Activated CD4-positive, alpha-beta T cell treated with anti-CD3 and anti-CD28 coated beads, Interleukin-2, amount 50 U/mL, for 48 hours (primary cell): ENCODE measurements around the gene PLA2G4C.
A peak's percentile ranks its signal among the peaks of the same experiment; 100 is the strongest.

Experiments
- DNase-seq, 2 experiments: peaks; one replicate each; pipeline ENCODE4 v3.0.0-alpha.2; 2020

Gene PLA2G4C

DNA sequence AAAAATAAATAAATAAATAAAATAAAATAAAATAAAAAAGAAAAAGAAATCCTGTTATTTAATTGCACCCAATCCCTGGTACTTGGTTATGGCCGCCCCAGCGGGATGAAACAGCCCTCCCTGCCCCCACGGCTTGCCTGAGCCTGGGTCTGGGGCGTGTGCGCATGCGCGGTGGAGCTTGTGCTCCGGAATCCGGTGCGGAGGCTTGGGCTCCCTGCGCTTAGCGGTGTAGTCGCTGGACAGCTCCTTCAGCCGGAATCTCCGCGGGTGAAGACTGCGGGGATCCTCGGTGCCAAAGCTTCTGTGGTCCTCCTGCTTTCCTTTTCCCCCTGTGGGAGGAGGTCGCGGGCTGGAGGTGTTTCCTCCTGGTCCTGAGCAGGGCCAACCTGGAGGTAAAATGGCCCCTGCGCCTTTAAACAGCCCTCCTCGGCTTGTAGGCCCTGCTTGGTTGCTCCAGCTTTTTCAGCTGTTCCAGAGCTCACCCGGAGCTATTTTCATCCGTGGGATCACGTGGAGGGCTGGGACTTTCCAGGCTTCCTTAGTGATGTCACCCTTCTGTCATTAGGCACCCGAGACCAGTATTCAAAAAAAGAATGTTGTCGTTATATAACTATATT lies at the start of gene PLA2G4C:
Gene PLA2G4C (minus strand): TSS at position 468 of the 617 bp plus-strand sequence. CDS start 4,288 bp downstream, outside the sequence.
- peak; percentile 88 to 89 for DNase-seq

- DNase-seq: no peak
These were observed 47.7 kb upstream of the PLA2G4C start for GRCh38 chr19:48158210-48158790.

- DNase-seq: no peak
These were observed 43.4 kb upstream of the PLA2G4C start for GRCh38 chr19:48154003-48154402.

- peak; percentile 68 to 74 for DNase-seq
These were observed 41.9 kb upstream of the PLA2G4C start for GRCh38 chr19:48152551-48152950.

- DNase-seq: no peak
These were observed 38.8 kb upstream of the PLA2G4C start for GRCh38 chr19:48149430-48149829.

GRCh38 chr19:48148576-48148975 lies 38.0 kb upstream of the PLA2G4C start:
- no peak for DNase-seq

- DNase-seq: no peak
These were observed 37.1 kb upstream of the PLA2G4C start for GRCh38 chr19:48147597-48148175.

- no peak for DNase-seq
These were observed 28.4 kb upstream of the PLA2G4C start for GRCh38 chr19:48139053-48139452.

DNA sequence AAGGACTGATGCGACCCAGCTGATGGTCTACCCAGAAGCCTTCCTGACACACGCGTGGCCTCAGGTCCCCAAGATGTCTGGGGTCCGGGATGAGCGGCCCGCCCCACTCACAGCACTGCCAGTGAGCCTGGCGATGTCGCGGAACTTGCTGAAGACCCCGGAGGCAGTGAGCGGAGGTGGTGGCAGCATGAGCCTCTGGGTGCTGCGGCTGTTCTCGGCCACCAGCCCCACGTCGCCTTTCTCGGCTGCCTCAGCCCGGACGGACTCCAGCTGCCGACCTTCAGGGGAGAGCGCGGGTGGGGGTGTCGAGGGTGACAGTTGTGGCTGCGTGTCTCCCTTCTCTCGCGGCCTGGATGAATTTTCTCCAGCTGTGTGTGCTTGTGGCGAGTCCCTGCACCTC lies 26.8 kb upstream of the PLA2G4C start:
- no peak for DNase-seq

DNA sequence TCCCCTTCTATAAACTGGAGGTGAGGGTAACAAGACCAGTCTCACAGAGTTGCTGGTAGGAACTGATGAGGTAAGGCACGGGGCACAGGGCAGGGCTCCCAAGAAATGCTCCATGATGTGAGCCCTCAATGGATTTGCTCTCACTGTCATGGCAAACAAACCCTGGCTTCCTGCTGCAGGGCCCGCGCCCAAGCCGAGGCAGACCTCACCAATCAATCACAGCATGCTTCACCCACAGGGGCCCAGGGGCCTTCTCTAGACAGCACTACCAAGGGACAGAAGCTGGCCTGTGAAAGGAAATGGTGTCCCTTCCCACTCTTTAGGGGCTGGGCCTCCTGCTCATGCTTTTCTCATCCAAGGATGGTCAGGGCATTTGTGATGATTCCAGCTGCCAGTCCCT lies 25.9 kb upstream of the PLA2G4C start:
- no peak for DNase-seq

- DNase-seq: peak; percentile 30 to 36
These were observed 24.8 kb upstream of the PLA2G4C start for GRCh38 chr19:48135411-48135810.

GRCh38 chr19:48133094-48133493 lies 22.5 kb upstream of the PLA2G4C start:
- no peak for DNase-seq

DNA sequence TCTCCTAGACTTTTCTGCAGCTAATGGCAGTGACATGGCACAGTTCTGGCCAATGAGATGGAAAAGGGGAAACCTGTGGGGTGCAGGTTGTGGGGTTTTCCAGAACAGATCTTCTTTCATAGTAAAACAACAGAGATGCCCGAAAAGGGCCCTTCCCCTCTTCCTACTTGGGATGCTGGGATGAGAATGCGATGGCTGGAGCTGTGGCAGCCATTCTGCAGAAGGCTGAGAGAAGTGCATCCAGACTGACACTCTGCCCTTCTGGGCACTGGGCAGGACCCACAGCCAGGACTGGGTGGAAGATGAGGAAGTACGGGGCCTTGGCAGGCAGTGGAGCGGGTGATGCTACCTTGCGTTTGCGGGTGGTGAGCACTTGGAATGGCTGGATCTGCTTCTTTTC lies 16.9 kb upstream of the PLA2G4C start:
- DNase-seq: no peak

DNA sequence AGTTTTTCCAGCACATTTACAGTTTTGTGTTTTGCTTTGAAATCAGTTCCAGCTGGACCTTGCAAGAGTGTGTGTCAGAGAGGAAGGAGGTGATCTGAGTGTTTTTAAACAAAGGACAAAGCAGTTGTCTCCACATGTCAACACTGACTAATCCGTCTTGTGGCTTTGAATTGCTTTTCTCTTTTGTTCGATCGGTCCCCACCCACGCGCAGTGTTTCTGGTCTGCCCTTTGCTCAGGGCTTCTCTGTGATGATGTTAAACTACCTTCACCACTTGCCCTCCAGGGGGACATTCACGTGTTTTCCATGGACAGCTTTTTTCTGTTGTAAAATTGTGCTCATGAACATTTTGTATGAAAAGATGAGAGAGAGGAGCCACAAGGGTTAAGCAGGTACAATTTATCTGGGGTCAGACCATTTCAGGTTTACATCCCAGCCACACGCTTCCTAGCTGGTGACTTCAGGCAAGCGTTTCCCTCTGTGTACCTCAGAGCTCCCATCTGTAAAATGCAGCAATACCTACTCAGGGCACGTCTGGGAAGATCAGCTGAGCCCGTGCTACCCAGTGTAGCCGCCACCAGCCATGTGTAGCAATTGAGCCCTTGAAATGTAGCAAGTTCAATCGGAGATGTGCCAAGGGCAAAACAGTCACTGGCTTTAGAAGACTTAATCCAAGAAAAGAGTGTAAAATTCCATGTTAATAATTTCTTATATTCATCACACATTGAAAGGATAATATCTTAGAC lies 13.5 kb upstream of the PLA2G4C start:
- DNase-seq: peak; percentile 54 to 70

DNA sequence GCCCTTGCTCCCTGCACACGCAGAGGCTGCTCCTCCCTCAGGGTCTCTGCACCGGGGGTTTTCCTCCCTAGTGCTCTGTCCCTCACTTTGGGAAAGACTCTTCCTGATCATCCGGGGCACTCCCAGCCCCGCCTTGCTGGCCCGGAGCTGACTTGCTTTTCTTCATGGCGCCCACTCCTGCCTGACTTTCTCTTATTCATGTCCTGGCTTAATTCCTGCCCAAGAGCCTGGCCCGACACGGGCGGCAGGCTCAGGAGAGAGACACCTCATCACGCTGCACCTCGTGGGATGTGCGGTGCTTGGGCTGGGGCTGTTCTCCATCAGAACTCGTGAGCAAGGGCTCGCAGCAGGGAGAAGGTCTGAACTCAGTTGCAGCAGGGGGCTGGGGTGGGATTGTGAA lies 11.8 kb upstream of the PLA2G4C start:
- DNase-seq: no peak

DNA sequence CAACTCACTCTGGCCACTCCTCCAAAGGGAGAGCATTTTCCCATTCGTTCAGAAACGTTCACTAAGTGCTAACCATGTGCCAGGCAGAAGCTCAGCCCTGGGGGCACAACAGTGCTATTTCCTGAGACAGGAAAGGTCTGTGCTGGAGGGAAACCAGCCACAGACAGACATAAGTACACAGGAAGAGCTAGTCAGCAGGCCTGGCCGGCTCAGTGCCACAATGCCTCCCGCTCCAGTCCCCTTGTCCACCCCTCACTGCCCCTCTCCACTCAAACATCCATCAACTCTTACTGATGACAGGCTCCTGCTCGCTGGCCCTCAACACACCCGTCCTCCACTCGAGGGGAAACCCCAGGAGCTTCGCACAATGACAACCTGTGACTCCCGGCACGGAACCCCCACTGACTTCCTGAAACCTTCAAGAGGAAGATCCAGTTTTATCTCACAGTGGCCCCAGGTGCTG lies 11.3 kb upstream of the PLA2G4C start:
- peak in 1 of 2 experiments; percentile 11 for DNase-seq

DNA sequence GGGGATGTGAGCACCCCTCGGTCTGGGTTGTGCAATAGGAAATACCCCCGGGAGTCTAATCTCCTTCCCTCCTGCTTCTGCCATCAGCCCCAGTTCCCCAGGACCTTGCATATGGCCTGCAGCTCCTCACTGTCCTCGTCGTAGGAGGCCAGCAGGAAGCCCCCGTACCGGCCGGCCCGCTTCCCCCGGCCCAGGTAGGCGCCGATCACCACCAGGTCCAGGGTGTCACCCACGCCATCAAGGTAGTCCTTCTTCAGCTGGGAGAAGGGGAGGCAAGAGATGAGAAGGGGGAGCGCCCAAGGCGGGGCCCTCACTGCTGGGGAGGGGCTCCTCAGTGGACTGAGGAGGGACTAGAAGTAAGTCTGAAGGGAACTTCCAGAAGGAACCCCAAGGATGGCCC lies 10.4 kb upstream of the PLA2G4C start:
- no peak for DNase-seq

- no peak for DNase-seq
These were observed 9.9 kb upstream of the PLA2G4C start for GRCh38 chr19:48120505-48120904.

- DNase-seq: no peak
These were observed 7.5 kb upstream of the PLA2G4C start for GRCh38 chr19:48118131-48118517.

GRCh38 chr19:48117515-48118130 lies 7.0 kb upstream of the PLA2G4C start:
- no peak for DNase-seq

- DNase-seq: no peak
These were observed 2.7 kb upstream of the PLA2G4C start for GRCh38 chr19:48113190-48113917.

DNA sequence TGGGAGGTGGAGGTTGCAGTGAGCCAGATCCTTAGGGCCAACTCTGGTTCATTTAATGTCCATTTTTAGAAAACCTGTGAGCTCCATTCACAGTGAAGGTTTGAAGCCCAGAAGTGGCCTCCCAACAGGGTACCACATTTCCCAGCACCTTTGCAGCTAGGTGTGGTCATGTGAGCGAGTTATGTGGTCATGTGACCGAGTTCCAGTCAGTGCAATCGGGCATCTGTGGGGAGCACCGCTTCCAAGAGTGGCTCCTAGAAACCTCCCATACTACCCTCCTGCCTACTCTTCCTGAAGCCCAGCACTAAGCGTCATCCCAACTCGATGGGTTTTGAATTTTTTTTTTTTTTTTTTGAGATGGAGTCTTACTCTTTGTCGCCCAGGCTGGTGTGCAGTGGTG lies 663 bp upstream of the PLA2G4C start:
- DNase-seq: no peak
